HG03442 (cell line): Measurements from ENCODE around the gene RGS21.
"Not testable (repeated sequence)": the region's sequence is repeated elsewhere in the genome, so short reads cannot be mapped to it uniquely, and the experiment has no call there.

Experiments used
- ATAC-seq: cut with Tn5 transposase; IDR thresholded peaks from one replicate; pipeline ENCODE4 v1.9.1; 2021; ENCODE audit warnings: mild to moderate bottlenecking, moderate library complexity; ENCODE audit not compliant: unreplicated experiment

RGS21 gene

GRCh38 chr1:192316942-192317450, at the start of gene RGS21:
TSS of gene RGS21 (plus strand) at chr1:192316992. CDS start at chr1:192343037, 26,045 bp downstream.
- no peak for ATAC-seq

- no peak for ATAC-seq
Measured at GRCh38 chr1:192268468-192269052, 48.2 kb upstream of the RGS21 start.

- ATAC-seq: no peak
Measured at GRCh38 chr1:192270398-192270797, 46.4 kb upstream of the RGS21 start.

- no peak for ATAC-seq
Measured at GRCh38 chr1:192272732-192273131, 44.1 kb upstream of the RGS21 start.

- ATAC-seq: no peak
Measured at GRCh38 chr1:192274588-192274987, 42.2 kb upstream of the RGS21 start.

GRCh38 chr1:192277635-192278034, 39.2 kb upstream of the RGS21 start:
- ATAC-seq: no peak

GRCh38 chr1:192284927-192285326, 31.9 kb upstream of the RGS21 start:
- ATAC-seq: peak; percentile 55

GRCh38 chr1:192303029-192303428, 13.8 kb upstream of the RGS21 start:
- no peak for ATAC-seq

GRCh38 chr1:192308314-192308713, 8.5 kb upstream of the RGS21 start:
- not testable (repeated sequence) for ATAC-seq

GRCh38 chr1:192311281-192311680, 5.5 kb upstream of the RGS21 start:
- no peak for ATAC-seq

- ATAC-seq: no peak
Measured at GRCh38 chr1:192327997-192328396, 11.2 kb downstream of the RGS21 start.

- ATAC-seq: no peak
Measured at GRCh38 chr1:192342842-192343241, 26.1 kb downstream of the RGS21 start.

GRCh38 chr1:192343344-192343743, 26.6 kb downstream of the RGS21 start:
- no peak for ATAC-seq

- ATAC-seq: no peak
Measured at GRCh38 chr1:192349314-192349713, 32.5 kb downstream of the RGS21 start.

- no peak for ATAC-seq
Measured at GRCh38 chr1:192350356-192350755, 33.6 kb downstream of the RGS21 start.

- ATAC-seq: no peak
Measured at GRCh38 chr1:192351550-192351949, 34.8 kb downstream of the RGS21 start.

- ATAC-seq: no peak
Measured at GRCh38 chr1:192357924-192358323, 41.1 kb downstream of the RGS21 start.

GRCh38 chr1:192358402-192358801, 41.6 kb downstream of the RGS21 start:
- ATAC-seq: no peak

GRCh38 chr1:192358822-192359221, 42.0 kb downstream of the RGS21 start:
- ATAC-seq: no peak

GRCh38 chr1:192363177-192363576, 46.4 kb downstream of the RGS21 start:
- ATAC-seq: no peak

GRCh38 chr1:192367436-192367835, 50.6 kb downstream of the RGS21 start:
- no peak for ATAC-seq

- no peak for ATAC-seq
Measured at GRCh38 chr1:192375306-192375705, 58.5 kb downstream of the RGS21 start.

GRCh38 chr1:192376374-192376773, 59.6 kb downstream of the RGS21 start:
- no peak for ATAC-seq
